ENCODE data around the gene PER3.
"Not testable (repeated sequence)": the region's sequence is repeated elsewhere in the genome, so short reads cannot be mapped to it uniquely, and the experiment has no call there.

The PER3 gene

GRCh38 chr1:7778133-7778628 lies 5.9 kb upstream of the PER3 start:
- DNase-seq (ENCODE audit: low read depth in 3 of 3): no peak

- DNase-seq (ENCODE audit: low read depth in 3 of 3): no peak
Measured at GRCh38 chr1:7780976-7781375, 3.1 kb upstream of the PER3 start.

GRCh38 chr1:7781501-7781900 lies 2.6 kb upstream of the PER3 start:
- no peak for DNase-seq (ENCODE audit: low read depth in 3 of 3)

- DNase-seq (ENCODE audit: low read depth in 3 of 3): no peak
Measured at GRCh38 chr1:7781923-7782495, 2.1 kb upstream of the PER3 start.

- peak in 2 of 3 donors; percentile 6 to 21 for DNase-seq (ENCODE audit: low read depth in 3 of 3)
Measured at GRCh38 chr1:7783178-7783711, 846 bp upstream of the PER3 start.

- no peak for DNase-seq (ENCODE audit: low read depth in 3 of 3)
Measured at GRCh38 chr1:7784492-7785071, 491 bp downstream of the PER3 start.

- DNase-seq (ENCODE audit: low read depth in 3 of 3): no peak
Measured at GRCh38 chr1:7785108-7785507, 1.0 kb downstream of the PER3 start.

GRCh38 chr1:7786795-7787194 lies 2.7 kb downstream of the PER3 start:
- no peak for DNase-seq (ENCODE audit: low read depth in 3 of 3)

GRCh38 chr1:7789828-7790227 lies 5.7 kb downstream of the PER3 start:
- no peak for DNase-seq (ENCODE audit: low read depth in 3 of 3)

GRCh38 chr1:7791027-7791426 lies 6.9 kb downstream of the PER3 start:
- not testable (repeated sequence) for DNase-seq (ENCODE audit: low read depth in 3 of 3)

- no peak for DNase-seq (ENCODE audit: low read depth in 3 of 3)
Measured at GRCh38 chr1:7795406-7795805, 11.3 kb downstream of the PER3 start.

- no peak for DNase-seq (ENCODE audit: low read depth in 3 of 3)
Measured at GRCh38 chr1:7805460-7805859, 21.4 kb downstream of the PER3 start.

- no peak for DNase-seq (ENCODE audit: low read depth in 3 of 3)
Measured at GRCh38 chr1:7808253-7808844, 24.3 kb downstream of the PER3 start.

GRCh38 chr1:7809742-7810141 lies 25.7 kb downstream of the PER3 start:
- no peak for DNase-seq (ENCODE audit: low read depth in 3 of 3)

GRCh38 chr1:7810395-7810794 lies 26.3 kb downstream of the PER3 start:
- peak in 2 of 3 donors; percentile 11 to 21 for DNase-seq (ENCODE audit: low read depth in 3 of 3)

- no peak for DNase-seq (ENCODE audit: low read depth in 3 of 3)
Measured at GRCh38 chr1:7811476-7811875, 27.4 kb downstream of the PER3 start.

GRCh38 chr1:7813677-7814373 lies 29.7 kb downstream of the PER3 start:
- no peak for DNase-seq (ENCODE audit: low read depth in 3 of 3)

GRCh38 chr1:7821282-7821681 lies 37.2 kb downstream of the PER3 start:
- no peak for DNase-seq (ENCODE audit: low read depth in 3 of 3)

GRCh38 chr1:7824701-7825100 lies 40.6 kb downstream of the PER3 start:
- no peak for DNase-seq (ENCODE audit: low read depth in 3 of 3)

- no peak for DNase-seq (ENCODE audit: low read depth in 3 of 3)
Measured at GRCh38 chr1:7826363-7826762, 42.3 kb downstream of the PER3 start.

GRCh38 chr1:7827126-7827955 lies 43.2 kb downstream of the PER3 start:
- DNase-seq (ENCODE audit: low read depth in 3 of 3): peak in 2 of 3 donors; percentile 2 to 19

GRCh38 chr1:7831458-7831857 lies 47.4 kb downstream of the PER3 start:
- no peak for DNase-seq (ENCODE audit: low read depth in 3 of 3)
